ENCODE measurements around the gene TCF15. TPM values are rescaled to one million over a fixed set of nuclear protein-coding genes. Genes with fewer than 3 reads are reported as not detected.

Gene TCF15
- total and polyA plus RNA-seq, 2 of the 8 experiments (the other 6 are each of a cell fraction or from before 2014, with no cell fraction given): 3.7 to 6.9 TPM

- H2AFZ ChIP-seq (ENCODE audit: low read length): no peak overlapping the region
- ChIA-PET CTCF (ENCODE audit: partially characterized antibody) (interaction anchor here (1.1 to 2.4 kb wide), 3 partner anchors 19 to 26 kb away, joined by 3 to 9 read pairs (median 5); no protein-coding TSS in a partner anchor), POLR2A (ENCODE audit: partially characterized antibody) (interaction anchor here (1.5 kb wide), 1 partner anchor 84 kb away, joined by 3 read pairs; no protein-coding TSS in a partner anchor)
- no peaks in the 10 kb centered on the region for H4K20me1 ChIP-seq (replicated peaks in 1 of 2; ENCODE audit: control insufficient read depth in 1 of 2, insufficient read depth in 2 of 2, low read length in 2 of 2)
- no peak overlapping the region for H3K4me2 ChIP-seq (ENCODE audit: insufficient read depth in 1 of 2, low read depth in 2 of 2, low read length in 2 of 2)
- H3K4me3 ChIP-seq (ENCODE audit: extremely low read depth in 1 of 4, insufficient read depth in 2 of 4, low read depth in 3 of 4, low read length in 4 of 4): no peak overlapping the region
- no peak overlapping the region for H2BK15ac ChIP-seq (ENCODE audit: low read length)
- no peaks in the 10 kb centered on the region for H3K23me2 ChIP-seq (ENCODE audit: low read depth, low read length)
- no peak overlapping the region for H2AK5ac ChIP-seq (ENCODE audit: low read depth, low read length)
- no peak overlapping the region for H4K5ac ChIP-seq (ENCODE audit: insufficient read length, low read depth, low read length)
- no peaks in the 10 kb centered on the region for H3K79me1 ChIP-seq (ENCODE audit: low read depth, low read length)
- no peak overlapping the region for H2BK12ac ChIP-seq (ENCODE audit: low read depth, low read length)
- no peak overlapping the region for H3K56ac ChIP-seq (replicated peaks; ENCODE audit: insufficient read length, low read depth, low read length)
- WGBS, 2 experiments (ENCODE audit: extremely low coverage in 1 of 2, insufficient coverage in 1 of 2, insufficient read length in 1 of 2, insufficient replicate concordance in 2 of 2, low coverage in 1 of 2, low lambda C conversion rate in 2 of 2, missing lambda C conversion rate in 1 of 2): 81% methylated on average over 2 of the region's 2 CpGs; no CpG with 5 or more reads in 1 of the 2 experiments
- no peak overlapping the region for H3K4ac ChIP-seq (replicated peaks; ENCODE audit: insufficient read length, low read depth, low read length)
- no peak overlapping the region for H4K8ac ChIP-seq (ENCODE audit: extremely low read depth, insufficient read depth, low read length)
- DNase-seq (ENCODE audit: low read depth in 1 of 2, low spot score in 2 of 2): no peak
- H3K9ac ChIP-seq (replicated peaks in 1 of 4; ENCODE audit: extremely low read depth in 1 of 4, low read depth in 3 of 4, low read length in 3 of 4): no peak overlapping the region
- FAIRE-seq: no peak
- H4K91ac ChIP-seq (replicated peaks; ENCODE audit: insufficient read length, low read length): no peak overlapping the region
- H3K14ac ChIP-seq (ENCODE audit: insufficient read length): no peak overlapping the region
- no peaks in the 10 kb centered on the region for H3K79me2 ChIP-seq (ENCODE audit: control insufficient read depth in 1 of 2, insufficient read depth in 2 of 2, low read length in 2 of 2)
- H2BK20ac ChIP-seq (ENCODE audit: low read length): no peak overlapping the region
- H3K9me3 ChIP-seq (ENCODE audit: insufficient read depth in 2 of 2, low read depth in 1 of 2, low read length in 1 of 2): no peaks in the 10 kb centered on the region
- H2BK120ac ChIP-seq (replicated peaks; ENCODE audit: low read depth, low read length): no peak overlapping the region
- no peak overlapping the region for H3K23ac ChIP-seq (ENCODE audit: insufficient read length)
- 0 out of 7 replicates have a peak, but pooled peaks cover 0 to 4% (median 0%) of the 10 kb centered on the region in 4 experiments for H3K4me1 ChIP-seq (replicated peaks in 1 of 4; ENCODE audit: control insufficient read depth in 3 of 4, insufficient read depth in 4 of 4, low read length in 3 of 4)
- H3K27me3 ChIP-seq (replicated peaks in 1 of 4; ENCODE audit: control insufficient read depth in 3 of 4, extremely low read depth in 1 of 4, insufficient read depth in 3 of 4, low read length in 3 of 4): no peaks in the 10 kb centered on the region; a peak in 1 of 7 replicates
- no peak overlapping the region for H3K27ac ChIP-seq (ENCODE audit: low read depth, low read length)
- no peaks in the 10 kb centered on the region for H3K36me3 ChIP-seq (ENCODE audit: control insufficient read depth in 2 of 4, insufficient read depth in 4 of 4, low read length in 3 of 4)
- no peak overlapping the region for H3K18ac ChIP-seq (ENCODE audit: extremely low read depth, low read length)
- H2BK5ac ChIP-seq (ENCODE audit: low read depth, low read length): no peak overlapping the region
- TF ChIP-seq RAD21 (IDR thresholded peaks at IDR 0.05 in 1 of 2, conservative IDR thresholded peaks at IDR 0.05 in 1 of 2; ENCODE audit: low read depth in 2 of 2, low read length in 2 of 2) (no peak), FOSL1 (IDR thresholded peaks at IDR 0.05; ENCODE audit: insufficient read depth, low read depth, low read length) (no peak), POU5F1 (IDR thresholded peaks at IDR 0.05; ENCODE audit: low read depth, low read length) (no peak), NRF1 (IDR thresholded peaks at IDR 0.05; ENCODE audit: low read depth, low read length) (no peak), TAF1 (IDR thresholded peaks at IDR 0.05; ENCODE audit: low read depth, low read length) (no peak), GABPA (IDR thresholded peaks at IDR 0.05; ENCODE audit: borderline replicate concordance, insufficient read depth, low read length) (no peak), SAP30 (IDR thresholded peaks at IDR 0.05; ENCODE audit: insufficient read depth, insufficient replicate concordance, low read length) (no peak), JUND (IDR thresholded peaks at IDR 0.05; ENCODE audit: low read length) (no peak), CBX8 (IDR thresholded peaks at IDR 0.05; ENCODE audit: borderline replicate concordance, low read depth, low read length) (no peak), ATF2 (IDR thresholded peaks at IDR 0.05; ENCODE audit: low read length) (no peak), JUN (IDR thresholded peaks at IDR 0.05; ENCODE audit: low read depth, low read length) (no peak), CHD2 (IDR thresholded peaks at IDR 0.05; ENCODE audit: low read length) (no peak)
Observed at GRCh38 chr20:626579-626978, 16.5 kb upstream of the TCF15 start.

Measured in H1 (cell line).